ENCODE results near the gene ELOVL7.
"Not testable (repeated sequence)": the region's sequence is repeated elsewhere in the genome, so short reads cannot be mapped to it uniquely, and the experiment has no call there.

Gene ELOVL7

DNA sequence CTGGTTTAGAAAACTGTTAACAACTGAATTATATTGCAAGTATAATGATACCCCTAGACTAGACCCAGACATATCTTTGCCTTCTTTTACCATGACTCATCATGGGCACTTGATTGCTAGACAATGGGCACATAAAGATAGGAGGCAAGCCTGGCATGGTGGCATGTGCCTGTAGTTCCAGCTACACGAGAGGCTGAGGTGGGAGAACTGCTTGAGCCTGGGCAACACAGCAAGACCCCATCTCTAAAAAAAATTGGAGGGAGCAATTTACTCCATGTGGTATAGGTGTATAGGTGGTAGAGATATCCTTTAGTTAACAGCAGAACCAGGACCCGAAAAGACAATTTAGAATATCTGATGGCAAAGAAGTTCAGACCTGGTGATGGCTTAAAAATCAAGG lies 51.6 kb downstream of the ELOVL7 start:
- DNase-seq = no peak

DNA sequence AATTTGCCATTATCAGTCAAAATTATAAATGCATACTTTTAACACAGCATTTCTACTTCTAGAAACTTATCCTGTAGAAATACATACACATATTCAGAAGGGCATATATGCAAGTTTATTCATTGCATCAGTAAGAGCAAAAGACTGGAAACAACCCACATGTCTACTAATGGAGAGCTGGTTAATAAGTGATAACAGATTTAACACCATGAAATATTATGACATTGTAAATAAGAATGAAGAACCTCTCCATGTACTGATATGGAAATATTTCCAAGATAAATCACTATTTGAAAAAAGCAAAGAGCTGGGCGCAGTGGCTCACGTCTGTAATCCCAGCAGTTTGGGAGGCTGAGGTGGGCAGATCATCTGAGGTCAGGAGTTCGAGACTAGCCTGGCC lies 54.5 kb downstream of the ELOVL7 start:
- DNase-seq = peak; percentile 29

GRCh38 chr5:60788863-60789513 lies 55.1 kb downstream of the ELOVL7 start:
- no peak for DNase-seq

GRCh38 chr5:60779466-60779865 lies 64.6 kb downstream of the ELOVL7 start:
- no peak for DNase-seq

DNA sequence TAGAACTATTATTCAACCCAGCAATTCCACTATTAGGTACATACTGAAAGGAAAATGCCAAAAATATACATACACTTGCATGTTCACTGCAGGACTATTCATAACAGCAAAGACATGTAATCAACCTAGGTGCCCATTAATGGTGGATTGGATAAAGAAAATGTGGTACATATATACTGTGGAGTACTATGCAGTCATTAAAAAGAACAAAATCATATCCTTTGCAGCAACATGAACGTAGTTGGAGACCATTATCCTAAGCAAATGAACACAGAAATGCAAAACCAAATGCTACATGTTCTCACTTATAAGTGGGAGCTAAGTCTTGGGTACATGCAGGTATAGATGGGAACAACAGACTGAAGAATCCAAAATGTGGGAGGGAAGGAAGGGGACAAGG lies 67.7 kb downstream of the ELOVL7 start:
- no peak for DNase-seq

DNA sequence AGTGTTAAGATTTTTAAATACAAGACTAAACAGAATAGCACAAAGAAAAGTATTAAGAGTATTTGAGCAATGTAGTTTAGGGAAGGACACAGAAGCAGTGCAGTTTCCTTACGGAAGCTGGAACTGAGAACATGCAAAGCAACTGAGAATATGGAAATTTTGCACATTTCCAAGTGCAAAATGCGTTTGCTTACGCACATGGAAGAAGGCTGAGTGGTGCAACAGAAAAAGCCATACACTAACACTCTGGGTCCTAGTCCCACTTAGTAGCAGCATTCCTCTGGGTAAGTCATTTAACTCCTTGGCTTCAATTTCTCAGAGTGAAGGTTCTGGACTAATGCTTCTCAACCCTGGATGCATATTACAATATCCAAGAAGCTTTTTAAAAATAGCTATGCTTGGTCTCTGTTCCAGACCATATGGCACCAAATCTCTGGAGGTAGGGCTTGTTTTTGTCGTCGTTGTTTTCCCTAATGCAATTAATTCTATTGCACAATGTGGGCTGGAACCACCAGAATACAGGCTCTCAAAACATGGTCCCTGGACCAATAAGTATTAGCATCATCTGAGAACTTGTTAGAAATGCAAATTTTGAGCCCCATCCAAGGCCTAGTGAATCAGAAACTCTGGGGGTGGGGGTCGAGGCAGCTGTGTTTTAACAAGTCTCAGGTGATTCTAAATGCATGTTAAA lies 78.9 kb downstream of the ELOVL7 start:
- no peak for DNase-seq

DNA sequence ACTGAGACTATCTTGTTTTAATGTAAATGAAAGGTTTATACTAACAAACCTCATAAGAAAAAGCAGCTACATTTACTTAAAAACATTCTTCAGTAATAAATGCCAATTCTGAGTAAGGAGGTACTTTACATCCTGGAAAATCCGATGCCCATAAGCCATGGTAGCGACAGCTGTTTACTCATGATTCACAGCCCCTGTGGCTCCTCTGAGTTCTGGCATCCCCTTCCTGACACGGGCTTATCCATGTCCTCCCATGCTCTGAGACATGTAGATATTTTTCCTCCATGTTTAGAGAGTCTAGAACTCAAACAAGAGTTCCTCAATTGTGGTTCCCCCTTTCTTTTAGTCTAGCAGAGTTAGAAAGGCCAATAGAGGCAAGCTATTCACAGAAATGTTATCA lies 81.0 kb downstream of the ELOVL7 start:
- no peak for DNase-seq

DNA sequence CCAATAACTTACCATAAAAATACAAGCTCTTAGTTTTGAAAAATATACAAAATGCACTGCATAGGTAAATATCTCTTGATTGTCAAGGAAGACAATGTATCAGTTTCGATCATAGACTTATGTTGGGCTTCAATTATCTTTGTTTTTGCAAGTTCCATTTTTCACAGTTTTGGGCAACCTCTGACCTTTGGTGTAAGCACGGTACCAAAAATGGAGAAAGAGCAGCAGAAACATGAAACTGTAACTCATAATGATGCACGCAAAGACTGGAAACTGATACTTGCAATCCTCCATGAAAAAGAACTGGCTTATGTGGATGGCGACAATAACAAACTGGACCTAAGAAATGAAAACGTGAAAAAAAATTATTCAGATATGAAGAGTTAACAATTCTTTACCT lies 89.6 kb downstream of the ELOVL7 start:
- no peak for DNase-seq

DNA sequence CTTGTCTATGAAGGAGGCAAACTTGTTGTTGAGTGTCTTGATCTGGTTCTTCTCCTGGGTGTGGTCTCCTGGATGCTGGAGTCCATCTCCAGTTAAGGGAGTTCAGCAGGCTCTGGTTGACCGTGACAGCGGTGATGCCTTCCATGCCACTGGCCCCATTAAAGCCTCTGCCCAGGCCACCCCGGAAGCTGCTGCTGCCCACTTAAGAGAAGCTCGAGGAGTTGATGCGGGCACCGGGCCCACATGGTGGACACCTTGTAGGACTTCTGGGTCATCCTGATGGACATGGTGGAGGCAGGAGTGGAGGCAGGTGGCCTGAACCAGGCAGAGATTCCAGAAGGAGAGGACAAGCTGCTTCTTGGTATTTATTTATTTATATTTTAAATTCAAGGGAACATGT lies 99.4 kb downstream of the ELOVL7 start:
- DNase-seq = no peak

DNA sequence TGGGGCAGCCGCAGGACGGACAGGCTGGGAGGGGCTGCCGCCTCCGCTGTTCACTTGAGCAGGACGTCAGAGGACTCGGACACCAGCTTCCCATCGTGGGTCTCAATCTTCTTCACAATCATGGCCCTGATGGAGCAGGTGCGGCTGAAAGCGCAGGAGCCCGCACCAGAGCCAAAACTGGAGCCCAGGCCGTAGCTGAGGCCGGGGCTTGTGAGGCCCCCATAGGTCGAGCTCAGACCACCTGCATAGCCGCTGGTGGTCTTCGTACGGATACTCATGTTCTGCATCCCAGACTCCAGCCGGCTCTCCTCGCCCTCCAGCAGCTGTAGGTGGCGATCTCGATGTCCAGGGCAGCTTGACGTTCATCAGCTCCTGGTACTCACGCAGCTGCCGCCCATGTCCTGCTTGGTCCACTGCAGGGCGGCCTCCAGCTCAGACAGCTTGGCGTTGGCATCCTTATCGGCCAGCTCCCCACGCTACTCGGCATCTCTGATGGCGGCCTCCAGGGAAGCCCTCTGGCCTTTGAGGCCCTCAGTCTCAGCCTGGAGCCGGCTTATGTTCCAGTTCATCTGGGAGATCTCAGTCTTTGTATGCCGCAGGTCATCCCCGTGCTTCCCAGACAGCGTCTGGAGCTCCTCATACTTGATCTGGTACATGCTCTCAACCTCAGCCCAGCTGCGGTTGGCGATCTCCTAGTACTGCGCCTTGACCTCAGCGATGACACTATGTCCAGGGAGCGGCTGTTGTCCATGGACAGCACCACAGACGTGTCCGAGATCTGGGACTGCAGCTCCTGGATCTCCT lies 100.4 kb downstream of the ELOVL7 start:
- no peak for DNase-seq

DNA sequence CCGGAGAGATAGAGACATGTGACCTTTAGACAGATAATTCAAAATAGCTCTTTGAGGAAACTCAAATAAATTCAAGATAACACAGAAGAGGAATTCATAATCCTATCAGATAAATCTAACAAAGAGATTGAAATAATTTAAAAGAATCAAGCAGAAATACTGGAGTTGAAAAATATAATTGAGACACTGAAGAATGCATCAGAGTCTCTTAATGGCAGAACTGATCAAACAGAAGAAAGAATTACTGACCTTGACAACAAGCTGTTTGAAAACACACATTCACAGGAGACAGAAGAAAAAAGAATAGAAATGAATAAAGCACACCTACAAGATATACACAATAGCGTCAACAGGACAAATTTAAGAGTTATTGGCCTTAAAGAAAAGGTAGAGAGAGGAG lies 103.7 kb downstream of the ELOVL7 start:
- DNase-seq = no peak

- no peak for DNase-seq
Observed at GRCh38 chr5:60738933-60739332, 105.1 kb downstream of the ELOVL7 start.

GRCh38 chr5:60738461-60738860 lies 105.6 kb downstream of the ELOVL7 start:
- no peak for DNase-seq

DNA sequence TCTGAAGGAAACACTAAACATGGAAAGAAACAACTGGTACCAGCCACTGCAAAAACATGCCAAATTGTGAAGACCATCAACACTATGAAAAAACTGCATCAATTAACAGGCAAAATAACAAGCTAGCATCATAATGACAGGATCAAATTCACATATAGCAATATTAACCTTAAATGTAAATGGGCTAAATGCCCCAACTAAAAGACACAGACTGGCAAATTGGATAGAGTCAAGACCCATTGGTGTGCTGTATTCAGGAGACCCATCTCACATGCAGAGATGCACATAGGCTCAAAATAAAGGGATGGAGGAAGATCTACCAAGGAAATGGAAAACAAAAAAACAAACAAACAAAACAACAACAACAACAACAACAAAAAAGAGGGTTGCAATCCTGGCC lies 113.2 kb downstream of the ELOVL7 start:
- DNase-seq = not testable (repeated sequence)

- no peak for DNase-seq
Observed at GRCh38 chr5:60727033-60727679, 116.9 kb downstream of the ELOVL7 start.

DNA sequence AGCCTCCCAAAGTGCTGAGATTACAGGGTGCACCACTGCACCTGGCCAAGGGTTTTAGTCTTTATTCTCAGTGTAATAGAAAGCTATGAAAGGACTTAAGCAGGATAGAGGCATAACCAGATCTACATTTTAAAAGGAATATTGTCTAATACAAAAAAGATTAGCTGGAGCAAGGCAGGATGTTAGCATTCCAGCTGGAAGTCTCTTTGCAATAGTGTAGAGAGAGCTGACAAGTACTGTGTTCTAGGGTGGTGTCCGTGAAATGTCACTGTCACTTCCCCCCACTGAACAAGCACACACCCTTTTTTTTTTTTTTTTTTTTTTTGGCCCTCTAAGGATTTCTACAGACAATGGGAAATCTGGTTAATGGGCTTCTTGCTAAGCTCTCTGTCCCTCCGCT lies 119.9 kb downstream of the ELOVL7 start:
- no peak for DNase-seq

- DNase-seq = no peak
Observed at GRCh38 chr5:60722416-60722815, 121.7 kb downstream of the ELOVL7 start.

DNA sequence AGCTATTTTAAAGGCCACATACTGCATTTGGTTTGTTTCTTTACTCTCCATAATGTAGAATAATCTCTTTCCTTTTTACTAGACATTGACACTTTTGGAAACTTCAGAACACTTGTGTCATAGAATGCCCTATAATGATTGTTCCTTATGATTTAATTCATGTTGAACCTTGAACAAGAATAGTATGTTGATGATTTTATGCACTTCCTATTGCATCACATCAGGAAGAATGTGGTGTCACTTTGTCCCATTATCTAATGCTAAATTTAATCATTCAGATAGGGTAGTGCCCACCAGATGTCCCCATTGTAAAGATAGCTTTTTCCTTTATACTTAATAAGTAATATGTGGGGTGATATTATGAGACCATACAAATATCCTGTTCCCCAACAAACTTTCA lies 124.7 kb downstream of the ELOVL7 start:
- no peak for DNase-seq

- no peak for DNase-seq
Observed at GRCh38 chr5:60718166-60718892, 125.7 kb downstream of the ELOVL7 start.

DNA sequence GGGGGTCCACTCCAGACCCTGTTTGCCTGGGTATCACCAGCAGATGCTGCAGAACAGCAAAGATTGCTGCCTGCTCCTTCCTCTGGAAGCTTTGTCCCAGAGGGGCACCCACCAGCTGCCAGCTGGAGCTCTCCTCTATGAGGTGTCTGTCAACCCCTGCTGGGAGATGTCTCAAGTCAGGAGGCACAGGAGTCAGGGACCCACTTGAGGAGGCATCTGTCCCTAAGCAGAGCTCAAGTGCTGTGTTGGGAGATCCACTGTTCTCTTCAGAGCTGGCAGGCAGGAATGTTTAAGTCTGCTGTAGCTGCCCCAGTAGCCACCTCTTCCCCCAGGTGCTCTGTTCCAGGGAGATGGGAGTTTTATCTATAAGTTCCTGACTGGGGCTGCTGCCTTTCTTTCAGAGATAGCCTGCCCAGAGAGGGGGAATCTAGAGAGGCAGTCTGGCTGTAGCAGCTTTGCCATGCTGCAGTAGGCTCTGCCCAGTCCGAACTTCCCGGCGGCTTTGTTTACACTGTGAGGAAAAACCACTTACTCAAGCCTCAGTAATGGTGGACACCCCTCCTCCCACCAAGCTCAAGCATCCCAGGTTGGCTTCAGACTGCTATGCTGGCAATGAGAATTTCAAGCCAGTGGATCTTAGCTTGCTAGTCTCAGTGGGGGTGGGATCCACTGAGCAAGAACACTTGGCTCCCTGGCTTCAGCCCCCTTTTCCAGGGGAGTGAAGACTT lies 128.7 kb downstream of the ELOVL7 start:
- not testable (repeated sequence) for DNase-seq

- no peak for DNase-seq
Observed at GRCh38 chr5:60712950-60713349, 131.1 kb downstream of the ELOVL7 start.

- not testable (repeated sequence) for DNase-seq
Observed at GRCh38 chr5:60711892-60712291, 132.2 kb downstream of the ELOVL7 start.

All from kidney glomerular epithelial cell (primary cell).